HepG2 (cell line): Measurements from ENCODE around the gene WNT5B. TPM values are rescaled to one million over a fixed set of nuclear protein-coding genes. Genes with fewer than 3 reads are reported as not detected.

ENCODE experiments used
- ARID4A ChIP-seq: sonication (generic); formaldehyde crosslinking; IDR thresholded peaks from 2 replicates; pipeline ENCODE4 v1.5.0; 2020; ENCODE audit warnings: mild to moderate bottlenecking, missing genetic modification reagents, borderline replicate concordance
- CAMTA2 ChIP-seq: sonication (generic); formaldehyde crosslinking; IDR thresholded peaks from 2 replicates; pipeline ENCODE4 v1.4.0; 2020; ENCODE audit warnings: mild to moderate bottlenecking, missing genetic modification reagents, borderline replicate concordance
- CREBL2 ChIP-seq: sonication (generic); formaldehyde crosslinking; IDR thresholded peaks from 2 replicates; pipeline ENCODE4 v1.8.1; 2023; ENCODE audit warnings: missing genetic modification reagents, mild to moderate bottlenecking, borderline replicate concordance
- FLYWCH1 ChIP-seq: sonication (generic); formaldehyde crosslinking; IDR thresholded peaks from 2 replicates; pipeline ENCODE4 v1.8.1; 2023; ENCODE audit warnings: mild to moderate bottlenecking, missing genetic modification reagents
- HMG20A ChIP-seq: IDR thresholded peaks from 2 replicates; pipeline ENCODE4 v1.6.1; 2016; ENCODE audit warnings: borderline replicate concordance
- KMT2B ChIP-seq: IDR thresholded peaks from 2 replicates; pipeline ENCODE4 v1.6.1; 2016; ENCODE audit warnings: missing genetic modification reagents, missing compliant biosample characterization
- MAF1 ChIP-seq: sonication (generic); formaldehyde crosslinking; IDR thresholded peaks from 2 replicates; pipeline ENCODE4 v1.5.0; 2020; ENCODE audit warnings: missing genetic modification reagents, borderline replicate concordance
- MED8 ChIP-seq: sonication (generic); formaldehyde crosslinking; IDR thresholded peaks from 2 replicates; pipeline ENCODE4 v1.8.1; 2023; ENCODE audit warnings: mild to moderate bottlenecking, missing genetic modification reagents; ENCODE audit not compliant: insufficient replicate concordance
- MTA1 ChIP-seq: sonication (generic); formaldehyde crosslinking; IDR thresholded peaks from 2 replicates; pipeline ENCODE4 v1.4.0; 2020; ENCODE audit warnings: missing genetic modification reagents, mild to moderate bottlenecking, borderline replicate concordance
- PITX1 ChIP-seq: sonication (generic); formaldehyde crosslinking; IDR thresholded peaks from 2 replicates; pipeline ENCODE4 v1.5.1; 2020; ENCODE audit warnings: mild to moderate bottlenecking, missing genetic modification reagents
- SP4 ChIP-seq: sonication (generic); formaldehyde crosslinking; IDR thresholded peaks from 2 replicates; pipeline ENCODE4 v1.8.1; 2023; ENCODE audit warnings: mild to moderate bottlenecking, missing genetic modification reagents
- THAP8 ChIP-seq: sonication (generic); formaldehyde crosslinking; IDR thresholded peaks from 2 replicates; pipeline ENCODE4 v1.5.1; 2020; ENCODE audit warnings: missing genetic modification reagents, mild to moderate bottlenecking, borderline replicate concordance
- YEATS2 ChIP-seq: sonication (generic); formaldehyde crosslinking; IDR thresholded peaks from 2 replicates; pipeline ENCODE4 v1.4.0; 2020; ENCODE audit warnings: missing genetic modification reagents, borderline replicate concordance
- ZKSCAN1 ChIP-seq: fragments of 150-350 bp; IDR thresholded peaks from 2 replicates; pipeline ENCODE4 v1.6.1; 2014; ENCODE audit warnings: low read length
- ZNF547 ChIP-seq: sonication (generic); formaldehyde crosslinking; IDR thresholded peaks from 2 replicates; pipeline ENCODE4 v1.5.1; 2020; ENCODE audit warnings: mild to moderate bottlenecking, missing genetic modification reagents
- ZNF670 ChIP-seq: sonication (generic); formaldehyde crosslinking; IDR thresholded peaks from 2 replicates; pipeline ENCODE4 v1.8.0; 2022; ENCODE audit warnings: mild to moderate bottlenecking, missing genetic modification reagents, borderline replicate concordance
- ZNF678 ChIP-seq: sonication (generic); formaldehyde crosslinking; IDR thresholded peaks from 2 replicates; pipeline ENCODE4 v1.4.0; 2020; ENCODE audit warnings: mild to moderate bottlenecking, missing genetic modification reagents
- ZNF687 ChIP-seq: sonication (generic); formaldehyde crosslinking; IDR thresholded peaks from 2 replicates; pipeline ENCODE4 v1.5.1; 2020; ENCODE audit warnings: mild to moderate bottlenecking, missing genetic modification reagents, moderate library complexity
- ZNF749 ChIP-seq: sonication (generic); formaldehyde crosslinking; IDR thresholded peaks from 2 replicates; pipeline ENCODE4 v1.8.0; 2022; ENCODE audit warnings: mild to moderate bottlenecking, missing genetic modification reagents, moderate library complexity, borderline replicate concordance
- polyA plus RNA-seq, 8 experiments: library from polyadenylated mRNA; depleted of rRNA in 3 of 8; stranded (reverse) in 7 of 8; unstranded in 1 of 8; fragments of >200 nt; fragmentation: Illumina TruSeq in 4 of 8; extraction: Trizol in 4 of 8; gene quantifications; 2 replicates each; pipeline versions ENCODE4 v1.2.1 to v1.2.3, GENCODE V29; 2011 to 2016; ENCODE audit warnings: low read depth in 4 of 8, missing spikeins in 1 of 8, mixed read lengths in 1 of 8; ENCODE audit not compliant: insufficient read depth in 1 of 8
- total RNA-seq, 5 experiments: library from RNA; depleted of rRNA; stranded (reverse); fragments of >200 nt; fragmentation: Illumina TruSeq; extraction: Trizol; gene quantifications; 2 replicates each; pipeline ENCODE4 v1.2.3, GENCODE V29; 2016; ENCODE audit warnings: low read depth in 1 of 5

The WNT5B gene
- total and polyA plus RNA-seq, 2 of the 13 experiments (the other 11 are each of a cell fraction or from before 2014, with no cell fraction given), result 0.04 TPM; not detected in 1

GRCh38 chr12:1666685-1667162, 37.7 kb downstream of the WNT5B start (continued):
- no peak for TF ChIP-seq SP4
- TF ChIP-seq ZNF670 (CRISPR knock-in tag), result no peak
- TF ChIP-seq MTA1 (CRISPR knock-in tag), result no peak
- no peak for TF ChIP-seq THAP8 (CRISPR knock-in tag)
- TF ChIP-seq MAF1 (CRISPR knock-in tag), result no peak
- TF ChIP-seq CAMTA2, result no peak
- TF ChIP-seq ZNF678 (CRISPR knock-in tag), result no peak
- TF ChIP-seq ZNF547 (CRISPR knock-in tag), result no peak
- peak; percentile 67 for TF ChIP-seq HMG20A
- TF ChIP-seq ZKSCAN1, result no peak
- peak; percentile 17; the same call in 1 of the 2 replicates for TF ChIP-seq ARID4A (CRISPR knock-in tag)
- TF ChIP-seq ZNF749 (CRISPR knock-in tag), result no peak
- no peak for TF ChIP-seq KMT2B (CRISPR knock-in tag)
- no peak for TF ChIP-seq CREBL2
- no peak for TF ChIP-seq YEATS2 (CRISPR knock-in tag)
- TF ChIP-seq PITX1 (CRISPR knock-in tag), result peak; percentile 53; the same call in 1 of the 2 replicates
- TF ChIP-seq ZNF687, result no peak
- TF ChIP-seq MED8 (CRISPR knock-in tag), result no peak
- no peak for TF ChIP-seq FLYWCH1 (CRISPR knock-in tag)
